Ovary (tissue), 3 donors: Measurements from ENCODE around the gene COX19.

Experiments
- CTCF ChIP-seq, 3 donors: fragments of 450-650 bp in 2 of 3; fragments of 200-600 bp in 1 of 3; IDR thresholded peaks; one replicate each; pipeline versions ENCODE4 v1.5.1 to v1.8.0; 2016 to 2022; ENCODE audit warnings: antibody characterized with exemption in 3 of 3, mild to moderate bottlenecking in 1 of 3
- EP300 ChIP-seq: sonication (generic); formaldehyde crosslinking; IDR thresholded peaks from one replicate; pipeline ENCODE4 v1.6.1; 2017; ENCODE audit warnings: antibody characterized with exemption
- POLR2A ChIP-seq: fragments of 450-650 bp; IDR thresholded peaks from one replicate; pipeline ENCODE4 v1.6.1; 2017; ENCODE audit warnings: antibody characterized with exemption, mild to moderate bottlenecking, moderate library complexity
- donor health status: DM: no; HTN: no; CAD: no.

- TF ChIP-seq CTCF (IDR thresholded peaks at IDR 0.05) (no peak), POLR2A (no peak), EP300 (no peak)
Measured at GRCh38 chr7:1008733-1009363, 33.5 kb upstream of the COX19 start.
